GM12801 (cell line): ENCODE results near the gene CHRND.

ENCODE experiments used
- TF ChIP-seq, protein P1 (sequence below): IDR thresholded peaks from one replicate; pipeline ENCODE4 v1.5.1; 2011; ENCODE audit warnings: control low read depth; ENCODE audit not compliant: insufficient read length; ENCODE audit errors: extremely low read depth

The CHRND gene

DNA sequence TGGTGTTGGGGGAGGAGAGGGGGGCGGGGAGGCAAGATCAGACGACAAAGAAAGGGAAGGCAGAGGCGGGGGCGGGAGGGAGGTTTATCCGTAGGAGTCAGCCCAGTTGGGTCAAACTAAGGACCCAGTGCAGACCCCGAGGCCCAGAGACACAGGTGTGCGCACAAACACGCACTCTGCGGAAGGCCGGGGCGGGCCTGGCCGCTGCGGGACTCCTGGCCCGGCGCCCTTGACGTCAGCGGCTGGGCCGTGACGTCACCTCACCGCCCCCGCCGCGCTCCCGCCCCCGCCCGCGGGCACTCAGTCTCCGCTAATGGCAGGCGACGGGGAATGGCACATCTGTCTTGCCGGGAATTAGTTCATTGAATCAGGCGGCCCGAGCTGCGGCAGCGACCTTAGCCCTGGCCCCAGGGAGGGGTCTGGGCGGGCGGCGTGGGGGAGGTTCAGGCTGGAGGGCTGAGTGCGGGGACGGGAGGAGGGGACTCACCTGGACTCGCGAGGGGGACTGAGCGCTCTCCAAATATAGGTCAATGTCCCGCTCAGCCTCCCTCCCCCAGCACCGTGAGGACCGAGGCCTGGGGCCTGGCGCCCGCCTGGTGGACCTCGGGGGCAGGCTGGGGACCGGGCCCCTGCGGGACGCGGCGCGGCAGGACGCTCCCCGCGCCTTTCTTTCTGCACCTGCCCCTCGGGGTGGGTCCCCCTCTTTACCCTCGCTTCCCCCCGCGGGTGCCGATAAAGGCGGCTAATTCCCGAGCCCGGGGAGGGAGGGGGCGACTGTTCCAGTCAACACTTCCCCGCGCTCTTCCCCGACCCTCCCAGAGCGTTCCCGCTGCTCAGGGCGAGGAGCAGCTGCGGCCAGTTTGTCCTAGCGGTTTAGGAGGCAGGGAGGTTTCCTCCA lies 22.8 kb upstream of the CHRND start:
- TF ChIP-seq, protein P1, sequence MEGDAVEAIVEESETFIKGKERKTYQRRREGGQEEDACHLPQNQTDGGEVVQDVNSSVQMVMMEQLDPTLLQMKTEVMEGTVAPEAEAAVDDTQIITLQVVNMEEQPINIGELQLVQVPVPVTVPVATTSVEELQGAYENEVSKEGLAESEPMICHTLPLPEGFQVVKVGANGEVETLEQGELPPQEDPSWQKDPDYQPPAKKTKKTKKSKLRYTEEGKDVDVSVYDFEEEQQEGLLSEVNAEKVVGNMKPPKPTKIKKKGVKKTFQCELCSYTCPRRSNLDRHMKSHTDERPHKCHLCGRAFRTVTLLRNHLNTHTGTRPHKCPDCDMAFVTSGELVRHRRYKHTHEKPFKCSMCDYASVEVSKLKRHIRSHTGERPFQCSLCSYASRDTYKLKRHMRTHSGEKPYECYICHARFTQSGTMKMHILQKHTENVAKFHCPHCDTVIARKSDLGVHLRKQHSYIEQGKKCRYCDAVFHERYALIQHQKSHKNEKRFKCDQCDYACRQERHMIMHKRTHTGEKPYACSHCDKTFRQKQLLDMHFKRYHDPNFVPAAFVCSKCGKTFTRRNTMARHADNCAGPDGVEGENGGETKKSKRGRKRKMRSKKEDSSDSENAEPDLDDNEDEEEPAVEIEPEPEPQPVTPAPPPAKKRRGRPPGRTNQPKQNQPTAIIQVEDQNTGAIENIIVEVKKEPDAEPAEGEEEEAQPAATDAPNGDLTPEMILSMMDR = no peak

DNA sequence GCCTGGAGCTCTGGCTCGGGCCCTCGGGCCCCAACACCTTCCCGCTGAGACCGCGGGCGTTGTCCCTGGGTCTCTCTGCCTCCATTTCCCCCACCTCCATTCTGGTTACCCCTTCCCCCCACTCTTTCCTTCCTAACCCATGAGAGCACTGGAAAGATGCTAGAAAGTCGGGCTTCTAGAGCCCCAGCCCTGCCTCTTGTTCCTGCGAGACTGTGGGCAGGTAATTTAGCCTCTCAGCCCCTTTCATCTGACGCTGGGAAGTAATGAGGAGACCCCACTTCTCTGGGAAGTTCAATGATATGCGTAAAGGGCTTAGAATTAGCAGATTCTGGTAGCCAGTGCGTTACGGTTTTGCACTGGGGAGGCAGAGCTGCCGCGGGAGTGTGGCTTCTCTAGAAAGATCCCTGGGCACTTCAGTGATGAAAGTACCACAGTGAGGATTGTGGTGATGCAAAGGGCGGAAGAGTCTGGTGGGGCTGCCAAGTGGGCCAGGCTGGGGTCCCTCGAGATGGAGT lies 22.1 kb upstream of the CHRND start:
- TF ChIP-seq, protein P1 = no peak

DNA sequence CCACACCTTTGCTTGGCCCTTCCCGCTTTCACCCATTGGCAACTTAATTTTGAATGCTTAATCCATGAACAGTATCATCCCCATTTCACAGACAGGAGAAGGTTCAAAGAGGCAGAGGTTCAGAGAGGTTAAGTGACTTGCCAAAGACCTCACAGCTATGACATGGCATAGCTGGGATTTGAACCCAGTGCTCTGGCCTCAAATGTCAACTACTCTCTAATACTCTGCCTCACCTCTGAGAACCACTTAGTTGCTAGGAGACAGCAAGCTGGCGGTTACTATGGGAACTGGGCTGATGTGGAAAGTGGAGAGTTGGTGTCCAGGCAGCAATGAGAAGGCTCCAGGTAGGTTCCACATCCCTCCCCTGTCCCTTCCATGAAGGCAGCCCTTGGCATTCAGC lies 21.5 kb upstream of the CHRND start:
- TF ChIP-seq, protein P1 = no peak

DNA sequence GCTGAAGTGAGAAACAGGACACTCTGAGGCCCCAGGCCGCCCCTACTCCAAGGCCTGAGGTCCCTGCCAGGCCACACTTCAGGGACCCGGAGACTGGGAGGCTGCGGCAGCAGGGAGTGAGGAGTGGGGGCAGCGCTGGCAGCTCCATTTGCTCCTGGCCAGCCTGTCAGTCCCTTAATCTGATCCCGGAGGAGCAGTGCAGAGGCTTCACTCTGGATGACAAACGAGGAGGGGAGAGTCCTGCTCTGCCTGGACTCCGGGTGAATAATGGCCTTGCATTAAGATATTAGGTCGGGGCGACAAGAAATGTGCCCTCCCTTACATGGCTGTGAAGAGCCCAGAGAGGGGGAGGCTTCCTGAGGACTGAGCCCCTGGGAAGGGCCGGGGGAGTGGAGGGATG lies 20.1 kb upstream of the CHRND start:
- TF ChIP-seq, protein P1 = no peak

DNA sequence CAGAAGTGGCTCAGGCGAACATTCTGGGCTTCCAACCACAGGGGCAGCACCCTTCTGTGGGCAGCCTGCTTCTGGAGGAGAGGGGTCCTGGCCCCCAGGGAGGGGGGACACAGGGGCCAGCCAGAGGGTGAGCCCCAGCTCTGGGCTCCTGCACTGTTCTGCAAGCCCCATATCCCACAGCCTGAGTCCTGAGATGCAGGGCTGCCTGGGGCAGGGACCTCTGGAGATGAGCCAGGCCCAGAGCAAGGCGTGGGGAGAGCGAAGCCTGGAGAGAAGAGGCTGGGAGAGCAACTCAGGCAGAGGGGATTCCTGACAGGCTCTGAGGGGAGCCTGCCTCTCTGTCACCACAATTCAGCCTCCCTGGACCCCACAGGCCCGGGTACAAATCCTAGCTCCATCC lies 19.3 kb upstream of the CHRND start:
- TF ChIP-seq, protein P1 = no peak

DNA sequence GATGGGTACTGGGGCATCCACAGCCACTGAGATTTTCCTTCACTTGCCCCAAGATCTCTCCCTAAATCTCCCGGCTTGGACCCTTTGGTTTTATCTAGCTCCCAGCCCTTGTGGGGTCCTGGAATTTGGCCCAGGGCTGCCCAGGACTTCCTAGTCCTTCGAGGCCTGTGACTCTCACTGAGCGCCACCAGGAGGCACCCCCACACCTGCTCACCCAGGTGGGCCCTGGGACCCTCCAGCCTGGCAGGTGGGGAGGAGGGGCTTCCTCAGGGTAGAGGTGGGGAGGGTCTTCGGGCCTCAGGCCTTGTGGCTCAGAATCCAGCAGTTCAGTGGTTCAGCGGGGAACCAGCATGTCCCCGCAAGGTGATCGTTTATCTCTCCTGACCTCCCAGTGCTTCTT lies 17.7 kb upstream of the CHRND start:
- TF ChIP-seq, protein P1 = no peak

DNA sequence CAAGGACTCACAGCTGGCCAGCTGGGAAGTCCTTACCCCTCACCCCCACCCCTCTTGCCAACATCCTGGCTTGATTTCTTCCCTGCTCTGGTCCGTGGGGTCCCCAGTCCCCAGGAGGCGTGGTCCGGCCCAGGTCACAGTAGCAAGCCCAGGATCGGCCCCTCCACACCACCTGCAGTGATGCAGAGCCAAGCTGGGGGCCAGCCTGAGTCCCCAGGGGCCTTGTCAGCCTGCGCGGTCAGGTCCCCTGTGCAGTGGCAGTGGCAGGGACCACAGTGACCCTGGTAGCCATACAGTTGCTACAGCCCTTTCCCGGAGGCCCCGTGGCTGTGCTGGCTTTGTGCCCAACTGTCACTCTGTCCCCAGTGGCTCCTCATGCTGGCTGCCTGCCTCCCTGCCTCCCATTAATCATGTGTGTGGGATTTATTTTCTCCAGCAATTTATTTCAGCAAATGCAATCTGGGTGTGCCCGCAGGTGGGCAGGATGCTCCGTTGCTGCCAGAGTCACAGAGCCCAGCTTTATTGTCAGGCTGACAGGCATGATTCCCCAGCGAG lies 14.5 kb upstream of the CHRND start:
- TF ChIP-seq, protein P1 = no peak
